ENCODE measurements around the gene ZNHIT6.

Gene ZNHIT6

GRCh38 chr1:85605484-85606413 lies 102.5 kb downstream of the ZNHIT6 start:
- H3K4me3 ChIP-seq (ENCODE audit: low read depth, low read length), result no peak overlapping the region
- TF ChIP-seq CTCF (IDR thresholded peaks at IDR 0.05; ENCODE audit: insufficient read depth, low read length, missing control alignments), result no peak
- DNase-seq (ENCODE audit: low read depth, low spot score), result no peak
- CTCF ChIA-PET, result interaction anchor here (0.9 to 6.5 kb wide), 7 partner anchors 9 to 90 kb away, joined by 4 to 36 read pairs (median 5); no protein-coding TSS in a partner anchor
- POLR2A ChIA-PET, result interaction anchor here (0.6 to 4.6 kb wide), 5 partner anchors 21 to 262 kb away, joined by 3 to 68 read pairs (median 14); partner anchors contain the start of gene CCN1

GRCh38 chr1:85604298-85604997 lies 103.8 kb downstream of the ZNHIT6 start:
- DNase-seq (ENCODE audit: low read depth, low spot score), result no peak
- POLR2A ChIA-PET, result interaction anchor here (1.9 kb wide), 1 partner anchor 18 kb away, joined by 7 read pairs; no protein-coding TSS in a partner anchor
- CTCF ChIA-PET, result interaction anchor here (1.2 to 6.5 kb wide), 4 partner anchors 10 to 88 kb away, joined by 3 to 36 read pairs (median 10); no protein-coding TSS in a partner anchor
- no peak overlapping the region for H3K4me3 ChIP-seq (ENCODE audit: low read depth, low read length)
- TF ChIP-seq CTCF (IDR thresholded peaks at IDR 0.05; ENCODE audit: insufficient read depth, low read length, missing control alignments), result no peak

GRCh38 chr1:85603086-85603880 lies 105.0 kb downstream of the ZNHIT6 start:
- no peak for TF ChIP-seq CTCF (IDR thresholded peaks at IDR 0.05; ENCODE audit: insufficient read depth, low read length, missing control alignments)
- CTCF ChIA-PET, result interaction anchor here (1.0 to 6.5 kb wide), 4 partner anchors 9 to 89 kb away, joined by 3 to 36 read pairs (median 10); no protein-coding TSS in a partner anchor
- POLR2A ChIA-PET, result interaction anchor here (0.8 to 1.9 kb wide), 3 partner anchors 9 to 21 kb away, joined by 3 to 7 read pairs (median 3); no protein-coding TSS in a partner anchor
- H3K4me3 ChIP-seq (ENCODE audit: low read depth, low read length), result no peak overlapping the region
- no peak for DNase-seq (ENCODE audit: low read depth, low spot score)

GRCh38 chr1:85602571-85602970 lies 105.7 kb downstream of the ZNHIT6 start:
- TF ChIP-seq CTCF (IDR thresholded peaks at IDR 0.05; ENCODE audit: insufficient read depth, low read length, missing control alignments), result no peak
- no peak overlapping the region for H3K4me3 ChIP-seq (ENCODE audit: low read depth, low read length)
- ChIA-PET CTCF (interaction anchor here (1.0 kb wide), 1 partner anchor 8 kb away, joined by 3 read pairs; no protein-coding TSS in a partner anchor), POLR2A (interaction anchor here (1.1 kb wide), 1 partner anchor 10 kb away, joined by 3 read pairs; no protein-coding TSS in a partner anchor)
- DNase-seq (ENCODE audit: low read depth, low spot score), result no peak

GRCh38 chr1:85601901-85602300 lies 106.3 kb downstream of the ZNHIT6 start:
- ChIA-PET CTCF (interaction anchor here (0.8 kb wide), 1 partner anchor 91 kb away, joined by 3 read pairs; no protein-coding TSS in a partner anchor), POLR2A (no interaction called here)
- H3K4me3 ChIP-seq (ENCODE audit: low read depth, low read length), result no peak overlapping the region
- no peak for TF ChIP-seq CTCF (IDR thresholded peaks at IDR 0.05; ENCODE audit: insufficient read depth, low read length, missing control alignments)
- DNase-seq (ENCODE audit: low read depth, low spot score), result no peak

Data from AG04449 (cell line).